Fibroblast of lung (primary cell): Measurements from ENCODE around the gene MB.

Experiments
- EZH2 ChIP-seq: IDR thresholded peaks from 2 replicates; pipeline ENCODE4 v1.5.1; 2012; ENCODE audit warnings: low read length, control low read depth, mild to moderate bottlenecking; ENCODE audit errors: missing control alignments
- TF ChIP-seq, protein P1 (sequence below), 2 donors: IDR thresholded peaks in 1 of 2; conservative IDR thresholded peaks in 1 of 2; 1 replicate in 1 of 2; 2 replicates in 1 of 2; pipeline ENCODE4 v1.5.1; 2011 to 2012; ENCODE audit warnings: low read length in 2 of 2, control low read depth in 1 of 2, inconsistent platforms in 1 of 2, low read depth in 1 of 2, mild to moderate bottlenecking in 1 of 2

DNA sequence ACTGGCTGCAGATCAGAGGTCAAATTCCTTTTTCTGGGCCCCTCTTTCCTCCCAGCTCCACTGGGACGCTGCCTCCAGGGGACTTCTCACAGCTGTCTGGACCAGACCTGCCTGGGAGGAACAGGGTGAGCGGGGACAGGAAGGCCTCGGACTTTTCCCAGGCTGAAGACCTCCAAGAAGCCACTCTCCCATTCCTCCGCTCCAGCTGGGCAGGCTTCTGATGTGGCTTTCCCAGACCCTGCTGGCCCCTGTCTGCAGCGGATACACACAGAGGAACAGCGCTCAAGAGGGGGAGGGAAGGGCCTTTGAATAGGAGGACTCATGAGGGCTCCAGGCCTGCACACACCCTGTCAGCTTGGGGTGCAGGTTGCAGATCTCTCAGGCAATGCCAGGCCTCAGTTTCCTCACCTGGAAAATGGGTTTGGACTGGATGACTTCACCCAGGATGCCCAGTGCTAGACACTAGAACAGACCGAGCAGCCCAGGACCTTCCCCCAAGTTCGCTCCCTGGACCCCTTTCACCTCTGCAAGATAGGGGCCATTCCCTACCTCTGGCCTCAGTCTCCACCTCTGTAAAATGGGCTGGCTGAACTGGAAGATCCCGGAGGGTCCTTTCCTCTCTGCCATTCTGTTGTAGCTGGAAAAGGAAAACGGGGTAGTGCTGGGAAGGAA is 36.6 kb downstream of the MB start:
- TF ChIP-seq, protein P1, sequence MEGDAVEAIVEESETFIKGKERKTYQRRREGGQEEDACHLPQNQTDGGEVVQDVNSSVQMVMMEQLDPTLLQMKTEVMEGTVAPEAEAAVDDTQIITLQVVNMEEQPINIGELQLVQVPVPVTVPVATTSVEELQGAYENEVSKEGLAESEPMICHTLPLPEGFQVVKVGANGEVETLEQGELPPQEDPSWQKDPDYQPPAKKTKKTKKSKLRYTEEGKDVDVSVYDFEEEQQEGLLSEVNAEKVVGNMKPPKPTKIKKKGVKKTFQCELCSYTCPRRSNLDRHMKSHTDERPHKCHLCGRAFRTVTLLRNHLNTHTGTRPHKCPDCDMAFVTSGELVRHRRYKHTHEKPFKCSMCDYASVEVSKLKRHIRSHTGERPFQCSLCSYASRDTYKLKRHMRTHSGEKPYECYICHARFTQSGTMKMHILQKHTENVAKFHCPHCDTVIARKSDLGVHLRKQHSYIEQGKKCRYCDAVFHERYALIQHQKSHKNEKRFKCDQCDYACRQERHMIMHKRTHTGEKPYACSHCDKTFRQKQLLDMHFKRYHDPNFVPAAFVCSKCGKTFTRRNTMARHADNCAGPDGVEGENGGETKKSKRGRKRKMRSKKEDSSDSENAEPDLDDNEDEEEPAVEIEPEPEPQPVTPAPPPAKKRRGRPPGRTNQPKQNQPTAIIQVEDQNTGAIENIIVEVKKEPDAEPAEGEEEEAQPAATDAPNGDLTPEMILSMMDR (conservative IDR thresholded peaks at IDR 0.05 in 1 of 2, IDR thresholded peaks at IDR 0.05 in 1 of 2; ENCODE audit: low read depth in 1 of 2, low read length in 2 of 2): no peak
- TF ChIP-seq EZH2: no peak
